Mucosa of descending colon (tissue), 3 donors: ENCODE data around the gene EXTL1. TPM values are rescaled to one million over a fixed set of nuclear protein-coding genes. Genes with fewer than 3 reads are reported as not detected.
A peak's percentile ranks its signal among the peaks of the same experiment; 100 is the strongest.

Source experiments
- ATAC-seq: fragments of 200-7000 bp; cut with Tn5 transposase; one replicate; pipeline ENCODE4 v1.9.1; 2020; ENCODE audit warnings: mild to moderate bottlenecking, moderate library complexity
- DNase-seq, 3 donors: peaks; one replicate each; pipeline ENCODE4 v3.0.0-alpha.2; 2020
- H3K36me3 ChIP-seq: fragments of 200-600 bp; one replicate; pipeline ENCODE4 v1.8.0; 2021; ENCODE audit warnings: low read depth, mild to moderate bottlenecking
- H3K4me1 ChIP-seq: fragments of 200-600 bp; one replicate; pipeline ENCODE4 v1.8.0; 2021; ENCODE audit warnings: low read depth, mild to moderate bottlenecking
- H3K4me3 ChIP-seq: fragments of 200-600 bp; one replicate; pipeline ENCODE4 v1.8.0; 2021; ENCODE audit warnings: mild to moderate bottlenecking
- H3K9me3 ChIP-seq: fragments of 200-600 bp; one replicate; pipeline ENCODE4 v1.8.0; 2021; ENCODE audit warnings: mild to moderate bottlenecking
- intact Hi-C, 2 donors: fragments of 100-400 bp; cut with DNase I in 1 of 2; cut with micrococcal nuclease in 1 of 2; formaldehyde crosslinking; loops; one replicate each; pipeline versions ENCODE4 v1.11.0 to v1.11.1; 2022; cut with DNase I, micrococcal nuclease
- total RNA-seq, 3 donors: library from RNA; stranded (reverse); fragmentation: NEBNext Ultra II Directional in 2 of 3; extraction: Animal tissue kit (Norgen Biotek cat#: 25700) in 2 of 3; gene quantifications; one replicate each; pipeline versions ENCODE4 v1.2.1 to v1.2.4, GENCODE V29; 2021 to 2023
- TF ChIP-seq, protein P1 (sequence below): fragments of 200-600 bp; IDR thresholded peaks from one replicate; pipeline ENCODE4 v1.8.0; 2022; ENCODE audit warnings: antibody characterized with exemption, mild to moderate bottlenecking
- donor health status: DM: no; HTN: no; CAD: no; lungs with moderate emphysema.
- donor health status: DM: no; HTN: no; CAD: no.
- donor health status: DM: no; HTN: yes; CAD: no.

EXTL1 gene
- total RNA-seq, 3 donors from 2014 or later, result 0.14 to 1.7 TPM; not detected in 1

DNA sequence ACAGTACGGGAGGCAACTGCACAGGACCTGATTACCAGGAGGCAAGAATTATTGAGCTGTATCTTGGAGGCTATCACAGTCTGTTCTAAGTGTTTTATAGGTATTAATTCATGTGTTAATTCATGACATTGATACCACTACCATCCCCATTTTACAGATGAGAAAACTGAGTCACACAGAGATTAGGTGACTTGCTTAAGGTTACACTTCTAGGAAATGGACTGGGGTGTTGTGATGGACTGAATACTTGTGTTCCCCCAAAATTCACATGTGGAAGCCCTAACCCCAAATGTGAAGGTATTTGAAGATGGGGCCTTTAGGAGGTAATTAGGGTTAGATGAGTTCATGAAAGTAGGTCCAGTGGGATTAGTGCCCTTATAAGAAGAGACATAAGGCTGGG lies 55.9 kb downstream of the EXTL1 start:
- Histone ChIP-seq H3K36me3 (no peaks in the 10 kb centered on the region), H3K4me3 (no peak overlapping the region), H3K4me1 (peaks cover 2% of the 10 kb centered on the region), H3K9me3 (no peaks in the 10 kb centered on the region)
- TF ChIP-seq, protein P1, sequence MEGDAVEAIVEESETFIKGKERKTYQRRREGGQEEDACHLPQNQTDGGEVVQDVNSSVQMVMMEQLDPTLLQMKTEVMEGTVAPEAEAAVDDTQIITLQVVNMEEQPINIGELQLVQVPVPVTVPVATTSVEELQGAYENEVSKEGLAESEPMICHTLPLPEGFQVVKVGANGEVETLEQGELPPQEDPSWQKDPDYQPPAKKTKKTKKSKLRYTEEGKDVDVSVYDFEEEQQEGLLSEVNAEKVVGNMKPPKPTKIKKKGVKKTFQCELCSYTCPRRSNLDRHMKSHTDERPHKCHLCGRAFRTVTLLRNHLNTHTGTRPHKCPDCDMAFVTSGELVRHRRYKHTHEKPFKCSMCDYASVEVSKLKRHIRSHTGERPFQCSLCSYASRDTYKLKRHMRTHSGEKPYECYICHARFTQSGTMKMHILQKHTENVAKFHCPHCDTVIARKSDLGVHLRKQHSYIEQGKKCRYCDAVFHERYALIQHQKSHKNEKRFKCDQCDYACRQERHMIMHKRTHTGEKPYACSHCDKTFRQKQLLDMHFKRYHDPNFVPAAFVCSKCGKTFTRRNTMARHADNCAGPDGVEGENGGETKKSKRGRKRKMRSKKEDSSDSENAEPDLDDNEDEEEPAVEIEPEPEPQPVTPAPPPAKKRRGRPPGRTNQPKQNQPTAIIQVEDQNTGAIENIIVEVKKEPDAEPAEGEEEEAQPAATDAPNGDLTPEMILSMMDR, result no peak
- ATAC-seq (no peak), DNase-seq (no peak)
- intact Hi-C loops, result no loop called here

DNA sequence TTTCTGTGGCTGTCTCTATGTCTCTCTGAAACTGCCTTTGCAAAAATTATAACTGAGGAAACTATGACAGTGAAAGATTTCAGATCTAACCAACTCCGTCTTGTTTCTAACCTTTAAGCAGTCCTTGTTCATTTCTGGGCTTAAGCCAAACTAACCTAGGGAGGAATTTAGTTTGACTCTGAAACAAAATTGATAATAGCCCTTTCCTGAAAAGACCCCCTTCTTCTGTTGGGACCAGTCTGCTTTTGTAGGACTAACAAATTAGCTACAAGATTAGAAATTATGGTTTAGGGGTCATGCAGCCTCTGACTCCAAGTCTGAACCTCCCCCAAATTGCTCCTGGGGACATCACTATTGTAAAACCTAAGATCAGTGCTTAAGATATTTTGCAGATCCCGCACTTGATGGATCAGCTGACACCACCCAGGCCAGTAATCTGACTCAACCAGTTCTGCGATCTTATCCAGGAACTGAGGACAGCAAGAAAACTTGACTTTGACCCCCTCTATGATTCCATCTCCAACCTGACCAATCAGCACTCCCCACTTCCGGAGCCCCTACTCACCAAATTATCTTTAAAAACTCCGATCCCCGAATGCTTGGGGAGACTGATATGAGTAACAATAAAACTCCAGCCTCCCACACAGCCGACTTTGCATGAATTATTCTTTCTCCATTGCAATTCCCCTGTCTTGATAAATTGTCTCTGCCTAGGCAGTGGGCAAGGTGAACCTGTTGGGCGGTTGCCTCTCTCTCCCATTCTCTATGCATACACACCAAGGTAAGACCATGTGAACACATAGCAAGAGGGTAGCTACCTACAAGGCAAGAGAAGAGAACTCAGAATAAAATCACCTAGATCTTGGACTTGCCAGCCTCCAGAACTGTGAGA lies 57.0 kb downstream of the EXTL1 start:
- ATAC-seq, result peak; percentile 77
- no peaks in the 10 kb centered on the region for H3K36me3 ChIP-seq
- peaks cover 2% of the 10 kb centered on the region for H3K4me1 ChIP-seq
- no peaks in the 10 kb centered on the region for H3K9me3 ChIP-seq
- H3K4me3 ChIP-seq, result no peak overlapping the region
- TF ChIP-seq, protein P1, result no peak
- peak in 1 of 3 donors; percentile 53 for DNase-seq
- intact Hi-C loops, result no loop called here

DNA sequence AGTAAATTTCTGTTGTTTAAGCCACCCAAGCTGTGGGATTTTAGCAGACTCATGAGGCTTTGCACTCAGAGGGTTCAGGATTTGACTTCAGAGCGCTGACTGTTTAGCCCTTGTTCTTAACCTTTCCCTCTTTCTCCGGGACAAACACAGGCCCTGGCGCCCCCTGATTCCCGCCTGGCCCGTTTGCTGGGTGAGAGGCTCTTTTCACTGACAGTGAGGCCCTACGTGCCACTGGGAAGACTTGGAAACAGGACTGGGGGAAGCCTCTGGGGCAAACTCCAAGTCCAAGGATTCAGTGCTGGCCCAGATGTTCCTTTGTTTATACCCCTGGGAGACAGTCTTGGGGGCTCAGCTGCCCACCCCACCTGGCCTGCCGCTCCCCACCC lies 57.6 kb downstream of the EXTL1 start:
- ATAC-seq (no peak), DNase-seq (no peak)
- intact Hi-C loops, result no loop called here
- H3K4me3 ChIP-seq, result no peak overlapping the region
- no peaks in the 10 kb centered on the region for H3K9me3 ChIP-seq
- H3K4me1 ChIP-seq, result peaks cover 2% of the 10 kb centered on the region
- H3K36me3 ChIP-seq, result no peaks in the 10 kb centered on the region
- TF ChIP-seq, protein P1, result no peak

DNA sequence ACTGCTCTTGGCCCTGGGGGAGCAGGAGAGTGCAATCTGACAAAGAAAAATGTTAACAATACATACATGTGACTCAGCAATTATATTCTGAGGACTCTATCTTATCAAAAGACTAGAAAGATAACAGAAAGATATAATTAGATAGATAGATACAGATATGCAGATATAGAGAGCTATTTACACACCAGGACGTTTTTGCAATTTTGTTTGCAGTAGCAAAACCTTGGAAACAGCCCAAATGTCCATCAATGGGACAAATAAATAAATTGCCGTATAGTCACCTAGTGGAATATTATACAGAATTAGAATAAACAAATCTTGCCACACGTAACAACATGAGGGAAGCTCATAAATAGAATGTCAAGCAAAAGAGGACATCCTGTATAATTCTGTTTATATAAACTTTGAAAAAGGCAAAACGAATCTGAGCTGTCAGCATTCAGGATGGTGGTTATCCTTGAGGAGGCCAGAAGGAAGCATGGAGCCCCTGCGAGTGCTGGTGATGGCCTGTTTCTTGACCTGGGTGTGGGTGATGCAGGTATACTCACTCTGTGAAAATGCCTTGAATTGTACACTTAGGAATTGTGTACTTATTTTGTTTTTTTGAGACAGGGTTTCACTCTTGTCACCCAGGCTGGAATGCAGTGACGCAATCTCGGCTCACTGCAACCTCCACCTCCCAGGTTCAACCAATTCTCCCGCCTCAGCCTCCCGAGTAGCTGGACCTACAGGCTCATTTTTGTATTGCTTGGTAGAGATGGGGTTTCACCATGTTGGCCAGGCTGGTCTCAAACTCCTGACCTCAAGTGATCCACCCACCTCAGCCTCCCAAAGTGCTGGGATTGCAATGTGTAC lies 58.6 kb downstream of the EXTL1 start:
- Histone ChIP-seq H3K4me1 (peaks cover 2% of the 10 kb centered on the region), H3K36me3 (no peaks in the 10 kb centered on the region), H3K9me3 (no peaks in the 10 kb centered on the region), H3K4me3 (no peak overlapping the region)
- intact Hi-C loops, result no loop called here
- DNase-seq, result no peak
- ATAC-seq, result no peak
- TF ChIP-seq, protein P1, result no peak

DNA sequence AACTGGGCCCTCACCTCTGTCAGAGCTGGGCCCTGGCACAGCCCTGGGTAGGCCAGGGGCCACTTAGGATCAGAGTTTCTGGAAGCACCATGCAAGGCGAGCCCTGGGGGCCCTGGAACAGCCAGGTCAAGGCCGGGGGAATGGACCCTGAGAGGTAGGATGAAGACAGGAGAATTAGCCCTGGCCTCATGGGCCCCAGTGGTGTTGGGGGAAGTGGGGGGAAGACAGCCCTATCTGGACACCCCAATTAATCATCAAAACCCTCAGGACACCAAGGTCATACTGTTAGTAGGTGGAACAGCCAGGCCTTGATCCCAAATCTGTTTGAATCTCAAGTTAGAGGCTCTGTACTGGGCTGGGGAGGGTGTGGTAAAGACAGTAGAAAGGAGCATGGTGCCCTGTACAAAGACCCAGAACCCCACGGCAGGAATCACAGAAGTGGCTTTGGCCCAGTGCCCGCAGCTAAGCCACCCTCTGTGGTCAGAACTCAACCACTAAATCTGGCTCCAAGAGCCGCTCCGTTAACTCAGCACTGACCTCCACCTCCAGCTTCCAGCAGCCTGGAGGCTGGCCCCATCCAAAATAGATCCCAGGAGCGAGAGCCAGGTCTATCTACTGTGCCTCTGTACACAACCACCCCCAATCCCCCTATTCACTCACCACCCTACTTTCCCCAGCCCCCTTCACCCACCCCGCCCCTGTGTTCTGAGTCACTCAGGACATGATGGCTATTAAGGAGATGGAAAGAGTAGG lies 59.9 kb downstream of the EXTL1 start:
- TF ChIP-seq, protein P1, result no peak
- Histone ChIP-seq H3K36me3 (no peaks in the 10 kb centered on the region), H3K4me1 (peaks cover 2% of the 10 kb centered on the region), H3K4me3 (no peak overlapping the region), H3K9me3 (no peaks in the 10 kb centered on the region)
- DNase-seq (no peak), ATAC-seq (no peak)
- intact Hi-C loops, result no loop called here
